ENCODE results near the gene LSAMP. TPM values are rescaled to one million over a fixed set of nuclear protein-coding genes. Genes with fewer than 3 reads are reported as not detected.
"Not testable (repeated sequence)": the region's sequence is repeated elsewhere in the genome, so short reads cannot be mapped to it uniquely, and the experiment has no call there.

LSAMP gene
- polyA plus RNA-seq, 1 experiment = 2.7 TPM

DNA sequence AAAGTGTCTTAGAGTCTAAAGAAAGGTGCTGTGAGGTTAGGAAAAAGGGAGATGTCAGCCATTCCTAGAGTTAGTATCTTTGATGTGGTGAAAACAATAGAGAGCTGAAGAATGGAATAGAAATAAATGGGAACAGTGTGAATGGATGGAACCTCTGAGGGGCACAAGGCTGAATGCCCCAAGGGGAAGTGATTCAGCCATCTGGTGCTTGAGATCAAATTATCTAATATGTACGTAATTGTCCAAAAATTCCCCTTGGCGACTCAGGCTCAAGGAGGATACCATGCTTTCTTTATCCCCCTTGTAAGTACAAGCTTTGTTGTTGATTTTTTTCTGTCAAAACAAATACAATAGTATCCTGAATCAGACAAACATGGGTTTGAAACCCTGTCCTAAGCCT lies 361.6 kb downstream of the LSAMP start:
- DNase-seq (ENCODE audit: low read depth) = no peak
- no peaks in the 10 kb centered on the region for H3K27me3 ChIP-seq (ENCODE audit: control insufficient read depth, insufficient read depth, low read length)
- POLR2A ChIA-PET = no interaction called here
- TF ChIP-seq CTCF (IDR thresholded peaks at IDR 0.05; ENCODE audit: insufficient read depth, low read depth, low read length) = no peak
- no peak overlapping the region for H3K4me3 ChIP-seq (ENCODE audit: low read depth, low read length)
- H3K36me3 ChIP-seq (ENCODE audit: control insufficient read depth, insufficient read depth, low read length) = no peaks in the 10 kb centered on the region
- CTCF ChIA-PET = interaction anchor here (0.6 kb wide), 1 partner anchor 159 kb away, joined by 3 read pairs; no protein-coding TSS in a partner anchor

GRCh38 chr3:116078561-116078960 lies 366.7 kb downstream of the LSAMP start:
- POLR2A ChIA-PET = no interaction called here
- CTCF ChIA-PET = no interaction called here

DNA sequence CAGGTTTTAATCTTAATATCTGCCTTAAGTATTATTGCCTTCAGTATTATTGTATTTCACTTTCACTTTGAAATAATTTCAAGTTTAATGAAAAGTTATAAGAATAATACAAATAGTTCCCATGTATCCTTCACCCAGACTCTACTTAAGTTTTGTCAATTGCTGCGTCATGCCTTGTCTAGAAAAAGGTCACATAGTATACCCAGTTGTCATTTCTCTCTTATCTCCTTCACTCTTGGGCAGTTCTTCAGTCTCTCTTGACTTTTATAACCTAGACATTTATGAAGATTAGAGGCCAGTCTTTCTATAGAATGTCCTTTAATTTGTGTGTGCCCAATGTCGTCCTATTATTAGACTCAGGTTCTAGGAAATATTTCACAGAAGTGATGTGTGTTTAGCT lies 367.7 kb downstream of the LSAMP start:
- no peaks in the 10 kb centered on the region for H3K36me3 ChIP-seq (ENCODE audit: control insufficient read depth, insufficient read depth, low read length)
- no peaks in the 10 kb centered on the region for H3K27me3 ChIP-seq (ENCODE audit: control insufficient read depth, insufficient read depth, low read length)
- ChIA-PET CTCF (interaction anchor here (0.9 kb wide), 1 partner anchor 8 kb away, joined by 3 read pairs; no protein-coding TSS in a partner anchor), POLR2A (no interaction called here)
- TF ChIP-seq CTCF (IDR thresholded peaks at IDR 0.05; ENCODE audit: insufficient read depth, low read depth, low read length) = no peak
- no peak overlapping the region for H3K4me3 ChIP-seq (ENCODE audit: low read depth, low read length)
- no peak for DNase-seq (ENCODE audit: low read depth)

More at GRCh38 chr3:116078561-116078960, 366.7 kb downstream of the LSAMP start:
- no peaks in the 10 kb centered on the region for H3K36me3 ChIP-seq (ENCODE audit: control insufficient read depth, insufficient read depth, low read length)
- DNase-seq (ENCODE audit: low read depth) = no peak
- no peaks in the 10 kb centered on the region for H3K27me3 ChIP-seq (ENCODE audit: control insufficient read depth, insufficient read depth, low read length)
- H3K4me3 ChIP-seq (ENCODE audit: low read depth, low read length) = no peak overlapping the region
- TF ChIP-seq CTCF (IDR thresholded peaks at IDR 0.05; ENCODE audit: insufficient read depth, low read depth, low read length) = no peak

DNA sequence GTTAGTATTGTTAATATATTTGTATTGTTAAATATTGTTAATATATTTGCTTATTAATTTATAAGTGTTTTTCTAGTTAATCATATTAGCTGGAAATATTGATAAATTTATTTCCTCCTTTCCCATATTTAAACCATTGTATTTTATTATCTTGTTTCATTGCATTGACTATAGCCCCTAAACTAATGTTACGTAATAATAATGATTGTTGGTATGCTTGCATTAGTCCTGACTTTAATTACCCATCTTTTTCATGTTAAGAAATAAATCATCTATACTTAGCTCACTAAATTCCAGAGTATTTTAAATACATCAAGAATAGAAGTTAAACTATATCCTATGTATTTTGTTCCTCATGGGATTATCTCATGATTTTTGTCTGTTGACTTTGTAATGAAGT lies 368.2 kb downstream of the LSAMP start:
- no peaks in the 10 kb centered on the region for H3K36me3 ChIP-seq (ENCODE audit: control insufficient read depth, insufficient read depth, low read length)
- TF ChIP-seq CTCF (IDR thresholded peaks at IDR 0.05; ENCODE audit: insufficient read depth, low read depth, low read length) = no peak
- POLR2A ChIA-PET = no interaction called here
- DNase-seq (ENCODE audit: low read depth) = no peak
- H3K4me3 ChIP-seq (ENCODE audit: low read depth, low read length) = no peak overlapping the region
- CTCF ChIA-PET = interaction anchor here (0.9 kb wide), 1 partner anchor 8 kb away, joined by 3 read pairs; no protein-coding TSS in a partner anchor
- no peaks in the 10 kb centered on the region for H3K27me3 ChIP-seq (ENCODE audit: control insufficient read depth, insufficient read depth, low read length)

DNA sequence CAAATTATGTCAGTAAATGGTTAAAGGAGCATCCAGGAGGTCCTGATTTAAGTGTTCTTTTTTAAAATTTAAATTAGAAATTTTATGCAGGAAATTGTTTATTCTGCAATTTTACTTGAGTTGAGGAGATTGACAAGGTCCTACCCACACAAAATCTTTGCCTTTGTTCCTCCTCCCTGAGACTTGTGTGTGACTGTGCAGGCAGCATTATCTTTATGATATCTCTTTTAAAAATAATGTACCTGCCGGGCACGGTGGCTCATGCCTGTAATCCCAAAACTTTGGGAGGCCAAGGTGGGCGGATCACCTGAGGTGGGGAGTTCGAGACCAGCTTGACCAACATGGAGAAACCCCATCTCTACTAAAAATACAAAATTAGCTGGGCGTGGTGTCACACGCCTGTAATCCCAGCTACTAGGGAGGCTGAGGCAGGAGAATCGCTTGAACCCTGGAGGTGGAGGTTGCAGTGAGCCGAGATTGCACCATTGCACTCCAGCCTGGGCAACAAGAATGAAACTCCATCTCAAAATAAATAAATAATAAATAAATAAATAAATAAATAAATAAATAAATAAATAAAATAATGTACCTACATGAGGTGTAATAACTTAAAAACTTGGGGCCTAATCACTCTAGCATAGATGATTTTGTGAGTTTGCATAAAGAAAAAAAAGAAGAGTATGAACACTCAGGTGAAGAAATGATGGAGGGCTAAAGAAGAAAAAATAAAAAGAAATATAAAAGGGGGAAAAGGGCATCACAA lies 374.6 kb downstream of the LSAMP start:
- H3K4me3 ChIP-seq (ENCODE audit: low read depth, low read length); DNase-seq (ENCODE audit: low read depth); CTCF ChIA-PET; H3K36me3 ChIP-seq (ENCODE audit: control insufficient read depth, insufficient read depth, low read length); POLR2A ChIA-PET; H3K27me3 ChIP-seq (ENCODE audit: control insufficient read depth, insufficient read depth, low read length): not testable (repeated sequence)

DNA sequence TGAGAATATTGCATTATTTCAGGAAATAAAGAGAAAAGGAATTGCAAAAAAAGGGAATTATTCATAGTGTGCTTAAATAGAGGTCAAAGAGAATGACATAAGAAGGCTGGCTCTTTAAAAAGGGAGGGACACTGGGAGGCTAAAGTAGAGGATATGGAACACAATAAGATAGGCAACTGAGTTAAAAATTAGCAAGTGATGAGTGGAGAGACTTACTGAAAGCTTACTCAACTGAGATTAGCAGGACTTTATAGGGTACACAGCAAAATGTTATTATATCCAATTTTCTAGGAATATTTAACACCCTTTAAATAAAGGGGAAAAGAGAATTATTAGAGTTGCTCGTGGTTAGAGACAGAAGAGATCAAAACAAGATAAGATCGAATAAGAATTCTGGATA lies 375.2 kb downstream of the LSAMP start:
- ChIA-PET POLR2A (no interaction called here), CTCF (no interaction called here)
- DNase-seq (ENCODE audit: low read depth) = no peak
- Histone ChIP-seq H3K27me3 (ENCODE audit: control insufficient read depth, insufficient read depth, low read length) (no peaks in the 10 kb centered on the region), H3K4me3 (ENCODE audit: low read depth, low read length) (no peak overlapping the region), H3K36me3 (ENCODE audit: control insufficient read depth, insufficient read depth, low read length) (no peaks in the 10 kb centered on the region)
- TF ChIP-seq CTCF (IDR thresholded peaks at IDR 0.05; ENCODE audit: insufficient read depth, low read depth, low read length) = no peak
